Measurements from ENCODE around the gene BAK1.

- TF ChIP-seq POLR2A (IDR thresholded peaks at IDR 0.05) = no peak
- TF ChIP-seq CTCF (IDR thresholded peaks at IDR 0.05) = no peak
- no peak for TF ChIP-seq POLR2AphosphoS5 (IDR thresholded peaks at IDR 0.05)
These were observed 25.1 kb upstream of the BAK1 start for GRCh38 chr6:33604941-33605854.

All from stomach (tissue), 4 donors.